SK-N-SH (cell line): ENCODE results near the gene TMEM54. TPM values are rescaled to one million over a fixed set of nuclear protein-coding genes. Genes with fewer than 3 reads are reported as not detected.

Source experiments
- CTCF ChIA-PET: fragments of 300-600, 350-600 bp; formaldehyde crosslinking; extraction: SDS; loops from one replicate; lab custom pipeline; 2021; lab: Yijun Ruan, JAX
- POLR2A ChIA-PET: fragments of 350-600 bp; sonication (Branson Sonifier 250); formaldehyde crosslinking; extraction: SDS; loops from one replicate; lab custom pipeline; 2020; ENCODE audit warnings: antibody characterized with exemption, inconsistent platforms; lab: Yijun Ruan, JAX
- DNase-seq: peaks from one replicate; pipeline ENCODE4 v3.0.0; 2012
- H2AFZ ChIP-seq: fragments of 200-600 bp; sonication (generic); 2 replicates; pipeline ENCODE4 v1.8.1; 2016; ENCODE audit warnings: antibody characterized with exemption, mild to moderate bottlenecking, low read depth
- H3F3A ChIP-seq: fragments of 200-600 bp; sonication (generic); replicated peaks from 2 replicates; pipeline ENCODE3; 2016; ENCODE audit warnings: antibody characterized with exemption, mild to moderate bottlenecking; ENCODE audit not compliant: insufficient read depth
- H3K27ac ChIP-seq, 2 experiments: fragments of 200-500 bp in 1 of 2; fragments of 200-600 bp in 1 of 2; sonication (Bioruptor generic) in 1 of 2; sonication (generic), shearing (Covaris generic) in 1 of 2; 2 replicates each; pipeline versions ENCODE4 v1.5.1 to v1.6.1; 2014 to 2016; ENCODE audit warnings: low read depth in 2 of 2, inconsistent platforms in 1 of 2, low read length in 1 of 2, mild to moderate bottlenecking in 1 of 2, mixed read lengths in 1 of 2
- H3K27me3 ChIP-seq: fragments of 200-600 bp; sonication (generic), shearing (Covaris generic); 2 replicates; pipeline ENCODE4 v1.6.1; 2016; ENCODE audit warnings: mixed run types; ENCODE audit not compliant: insufficient read depth
- H3K36me3 ChIP-seq, 2 experiments: fragments of 200-500 bp in 1 of 2; fragments of 200-600 bp in 1 of 2; sonication (Bioruptor generic) in 1 of 2; sonication (generic) in 1 of 2; replicated peaks in 1 of 2; 2 replicates each; pipeline versions ENCODE3 to v1.5.1; 2014 to 2016; ENCODE audit warnings: low read length in 1 of 2, mild to moderate bottlenecking in 1 of 2; ENCODE audit not compliant: insufficient read depth in 2 of 2, control insufficient read depth in 1 of 2
- H3K4me1 ChIP-seq, 2 experiments: fragments of 200-500 bp in 1 of 2; fragments of 200-600 bp in 1 of 2; sonication (Bioruptor generic) in 1 of 2; sonication (generic), shearing (Covaris generic) in 1 of 2; 2 replicates each; pipeline versions ENCODE4 v1.5.1 to v1.6.1; 2014 to 2016; ENCODE audit warnings: low read depth in 1 of 2, low read length in 1 of 2, mixed run types in 1 of 2; ENCODE audit not compliant: insufficient read depth in 2 of 2, control insufficient read depth in 1 of 2
- H3K4me2 ChIP-seq: fragments of 200-600 bp; sonication (generic), shearing (Covaris generic); 2 replicates; pipeline ENCODE4 v1.6.1; 2017; ENCODE audit warnings: mixed run types
- H3K4me3 ChIP-seq, 2 experiments: fragments of 200-500 bp in 1 of 2; fragments of 200-600 bp in 1 of 2; sonication (Bioruptor generic) in 1 of 2; sonication (generic), shearing (Covaris generic) in 1 of 2; 2 replicates each; pipeline versions ENCODE4 v1.5.1 to v1.8.1; 2014 to 2016; ENCODE audit warnings: low read depth in 2 of 2, inconsistent platforms in 1 of 2, low read length in 1 of 2, mild to moderate bottlenecking in 1 of 2, mixed read lengths in 1 of 2, moderate library complexity in 1 of 2
- H3K79me2 ChIP-seq: fragments of 200-600 bp; sonication (generic); 2 replicates; pipeline ENCODE4 v1.8.1; 2017; ENCODE audit warnings: mild to moderate bottlenecking; ENCODE audit not compliant: insufficient read depth
- H3K9ac ChIP-seq: fragments of 200-600 bp; sonication (generic); 2 replicates; pipeline ENCODE4 v1.6.1; 2017; ENCODE audit warnings: mixed run types
- H3K9me2 ChIP-seq: fragments of 200-600 bp; sonication (generic); 2 replicates; pipeline ENCODE4 v1.6.1; 2017; ENCODE audit warnings: mixed run types
- H3K9me3 ChIP-seq: fragments of 200-600 bp; sonication (generic); 2 replicates; pipeline ENCODE4 v1.6.1; 2017; ENCODE audit warnings: mixed run types, mild to moderate bottlenecking, moderate library complexity
- H4K20me1 ChIP-seq: fragments of 200-600 bp; sonication (generic); 2 replicates; pipeline ENCODE4 v1.6.1; 2017; ENCODE audit warnings: mild to moderate bottlenecking, mixed run types; ENCODE audit not compliant: insufficient read depth
- ELF1 ChIP-seq: IDR thresholded peaks from 2 replicates; pipeline ENCODE4 v1.4.0; 2012
- EP300 ChIP-seq, 2 experiments: IDR thresholded peaks; 2 replicates each; pipeline versions ENCODE4 v1.4.0 to v1.6.1; 2012; ENCODE audit warnings: borderline replicate concordance in 1 of 2, low read depth in 1 of 2, low read length in 1 of 2
- FOSL2 ChIP-seq: IDR thresholded peaks from 2 replicates; pipeline ENCODE4 v1.4.0; 2012; ENCODE audit warnings: low read depth, mild to moderate bottlenecking, moderate library complexity, borderline replicate concordance
- FOXM1 ChIP-seq: IDR thresholded peaks from 2 replicates; pipeline ENCODE4 v1.4.0; 2012; ENCODE audit warnings: low read depth, mild to moderate bottlenecking
- JUND ChIP-seq: IDR thresholded peaks from 2 replicates; pipeline ENCODE4 v1.4.0; 2012
- MEF2A ChIP-seq: IDR thresholded peaks from 2 replicates; pipeline ENCODE4 v1.4.0; 2012; ENCODE audit warnings: low read depth, borderline replicate concordance
- MXI1 ChIP-seq: IDR thresholded peaks from 2 replicates; pipeline ENCODE4 v1.6.1; 2012; ENCODE audit warnings: mild to moderate bottlenecking, low read depth, low read length, improper control_type of control experiment
- POLR2AphosphoS5 ChIP-seq: IDR thresholded peaks from 2 replicates; pipeline ENCODE4 v1.6.1; 2012; ENCODE audit warnings: low read depth, low read length
- RAD21 ChIP-seq: IDR thresholded peaks from 2 replicates; pipeline ENCODE4 v1.6.1; 2012; ENCODE audit warnings: mild to moderate bottlenecking, low read length
- RCOR1 ChIP-seq: fragments of 150-350 bp; IDR thresholded peaks from 2 replicates; pipeline ENCODE4 v1.6.1; 2017; ENCODE audit warnings: antibody characterized with exemption, low read length
- SMC3 ChIP-seq: IDR thresholded peaks from 2 replicates; pipeline ENCODE4 v1.6.1; 2012; ENCODE audit warnings: low read depth, low read length, improper control_type of control experiment
- TAF1 ChIP-seq: IDR thresholded peaks from 2 replicates; pipeline ENCODE4 v1.6.1; 2012; ENCODE audit warnings: low read depth, mild to moderate bottlenecking, low read length, moderate library complexity, borderline replicate concordance
- TCF12 ChIP-seq: IDR thresholded peaks from 2 replicates; pipeline ENCODE4 v1.4.0; 2012
- TEAD4 ChIP-seq: IDR thresholded peaks from 2 replicates; pipeline ENCODE4 v1.4.0; 2012; ENCODE audit warnings: mild to moderate bottlenecking, borderline replicate concordance; ENCODE audit not compliant: insufficient read depth
- WGBS: methylation state at CpG from one replicate; pipeline ENCODE4 v1.1.6; 2017; ENCODE audit warnings: low lambda C conversion rate; 5-methylcytosine and 5-hydroxymethylcytosine counted together
- polyA plus RNA-seq, 3 experiments: library from polyadenylated mRNA; depleted of rRNA; stranded (reverse); fragments of >200 nt; gene quantifications; 2 replicates each; pipeline ENCODE4 v1.2.3, GENCODE V29; 2012
- TF ChIP-seq, protein P1 (sequence below): IDR thresholded peaks from 2 replicates; pipeline ENCODE4 v1.6.1; 2012; ENCODE audit warnings: mild to moderate bottlenecking, low read depth, low read length, moderate library complexity
- TF ChIP-seq, protein P2 (sequence below): IDR thresholded peaks from 2 replicates; pipeline ENCODE4 v1.4.0; 2012; ENCODE audit warnings: low read depth, borderline replicate concordance

Gene TMEM54
- polyA plus RNA-seq, 1 of the 3 experiments (the other 2 are of a cell fraction): 66.6 TPM

DNA sequence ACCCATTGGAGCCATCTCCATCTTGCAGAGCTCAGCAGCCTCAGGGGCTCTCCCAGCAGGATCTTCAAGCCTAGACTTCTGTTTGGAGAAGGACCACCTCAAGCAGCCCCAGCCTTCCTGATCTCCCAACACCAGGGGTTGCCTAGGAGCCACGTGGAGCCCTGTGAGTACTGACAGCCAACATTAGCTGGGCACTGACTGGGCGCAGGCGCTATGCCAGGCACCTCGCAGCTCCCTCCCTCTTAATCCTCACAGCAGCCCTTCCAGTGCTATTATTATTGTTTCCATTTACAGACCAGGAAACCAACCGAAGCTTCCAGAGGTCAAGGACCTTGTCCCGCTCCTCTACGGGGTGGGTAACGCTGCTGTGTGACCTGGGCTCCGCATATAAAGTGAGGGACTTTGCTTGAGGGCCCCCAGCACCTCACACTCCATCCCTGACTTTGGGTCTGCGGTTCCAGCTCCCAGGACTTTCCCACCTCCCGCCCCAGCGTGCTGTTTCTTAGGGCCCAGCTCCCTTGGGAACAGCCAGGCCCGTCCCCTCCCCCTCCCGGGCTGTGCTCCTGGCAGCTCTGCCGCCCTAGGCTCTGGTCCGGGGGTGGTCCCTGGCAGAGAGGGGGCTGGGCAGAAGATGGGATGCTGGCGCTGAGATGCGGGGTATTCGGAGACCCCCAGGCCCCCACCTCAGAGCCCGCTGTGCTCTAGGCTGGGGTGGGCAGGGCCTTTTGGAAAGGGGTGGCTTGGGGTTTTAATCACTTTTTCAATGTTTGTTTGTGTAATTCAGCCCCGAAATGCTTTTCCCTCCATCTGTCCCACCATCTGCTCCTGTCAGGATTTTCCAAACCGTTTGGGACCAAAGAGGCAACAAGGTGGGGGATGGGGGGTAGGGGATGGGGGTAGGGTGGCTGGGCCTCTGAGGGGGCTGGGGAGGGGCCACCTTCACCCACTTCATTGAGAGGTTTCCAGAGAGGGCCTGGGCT lies 19.0 kb downstream of the TMEM54 start:
- WGBS: 61% methylated on average over 18 of the region's 22 CpGs
- Histone ChIP-seq H3K4me1 (peaks cover 0 to 16% of the 10 kb centered on the region in 2 experiments; a peak in 1 of 4 replicates), H3K27me3 (no peaks in the 10 kb centered on the region; the same call in 1 of the 2 replicates), H4K20me1 (0 out of 2 replicates have a peak, but pooled peaks cover 4% of the 10 kb centered on the region), H3K27ac (no peak overlapping the region), H3K9me3 (no peaks in the 10 kb centered on the region), H3K9ac (no peak overlapping the region), H3K4me3 (no peak overlapping the region), H3K9me2 (no peaks in the 10 kb centered on the region), H3F3A (no peaks in the 10 kb centered on the region), H3K36me3 (no peaks in the 10 kb centered on the region), H3K4me2 (no peak overlapping the region), H2AFZ (no peak overlapping the region), H3K79me2 (no peaks in the 10 kb centered on the region)
- CTCF ChIA-PET: interaction anchor here (1.0 to 2.9 kb wide), 4 partner anchors 10 to 204 kb away, joined by 4 to 15 read pairs (median 10); no protein-coding TSS in a partner anchor
- POLR2A ChIA-PET: no interaction called here
- DNase-seq: peak; percentile 53
- TF ChIP-seq FOSL2 (no peak), SMC3 (no peak), EP300 (IDR thresholded peaks at IDR 0.05; ENCODE audit: borderline replicate concordance in 1 of 2, low read depth in 1 of 2, low read length in 1 of 2) (no peak), MEF2A (no peak)
- TF ChIP-seq, protein P1, sequence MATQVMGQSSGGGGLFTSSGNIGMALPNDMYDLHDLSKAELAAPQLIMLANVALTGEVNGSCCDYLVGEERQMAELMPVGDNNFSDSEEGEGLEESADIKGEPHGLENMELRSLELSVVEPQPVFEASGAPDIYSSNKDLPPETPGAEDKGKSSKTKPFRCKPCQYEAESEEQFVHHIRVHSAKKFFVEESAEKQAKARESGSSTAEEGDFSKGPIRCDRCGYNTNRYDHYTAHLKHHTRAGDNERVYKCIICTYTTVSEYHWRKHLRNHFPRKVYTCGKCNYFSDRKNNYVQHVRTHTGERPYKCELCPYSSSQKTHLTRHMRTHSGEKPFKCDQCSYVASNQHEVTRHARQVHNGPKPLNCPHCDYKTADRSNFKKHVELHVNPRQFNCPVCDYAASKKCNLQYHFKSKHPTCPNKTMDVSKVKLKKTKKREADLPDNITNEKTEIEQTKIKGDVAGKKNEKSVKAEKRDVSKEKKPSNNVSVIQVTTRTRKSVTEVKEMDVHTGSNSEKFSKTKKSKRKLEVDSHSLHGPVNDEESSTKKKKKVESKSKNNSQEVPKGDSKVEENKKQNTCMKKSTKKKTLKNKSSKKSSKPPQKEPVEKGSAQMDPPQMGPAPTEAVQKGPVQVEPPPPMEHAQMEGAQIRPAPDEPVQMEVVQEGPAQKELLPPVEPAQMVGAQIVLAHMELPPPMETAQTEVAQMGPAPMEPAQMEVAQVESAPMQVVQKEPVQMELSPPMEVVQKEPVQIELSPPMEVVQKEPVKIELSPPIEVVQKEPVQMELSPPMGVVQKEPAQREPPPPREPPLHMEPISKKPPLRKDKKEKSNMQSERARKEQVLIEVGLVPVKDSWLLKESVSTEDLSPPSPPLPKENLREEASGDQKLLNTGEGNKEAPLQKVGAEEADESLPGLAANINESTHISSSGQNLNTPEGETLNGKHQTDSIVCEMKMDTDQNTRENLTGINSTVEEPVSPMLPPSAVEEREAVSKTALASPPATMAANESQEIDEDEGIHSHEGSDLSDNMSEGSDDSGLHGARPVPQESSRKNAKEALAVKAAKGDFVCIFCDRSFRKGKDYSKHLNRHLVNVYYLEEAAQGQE: no peak

DNA sequence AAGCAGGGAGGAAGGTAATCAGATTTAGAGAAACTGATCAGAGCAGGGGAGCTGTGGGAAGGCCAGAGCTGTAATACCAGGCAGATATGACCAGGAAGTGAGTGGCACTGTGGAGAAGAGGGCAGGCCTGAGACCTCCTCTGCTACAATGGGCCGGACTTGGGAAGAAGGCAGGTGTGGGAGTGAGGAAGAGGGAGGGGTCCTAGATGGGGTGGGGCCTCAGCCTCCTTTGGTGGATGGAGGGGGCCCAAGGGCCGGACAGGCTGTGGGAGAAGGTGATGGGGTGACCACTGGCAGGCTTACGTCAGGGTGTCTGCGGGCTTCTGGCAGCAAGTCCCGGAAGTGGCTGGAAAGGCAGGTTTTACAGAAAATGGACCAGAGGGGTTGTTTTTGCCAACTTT lies 19.9 kb downstream of the TMEM54 start:
- H3K9me3 ChIP-seq: no peaks in the 10 kb centered on the region
- H2AFZ ChIP-seq: no peak overlapping the region
- H4K20me1 ChIP-seq: no peaks in the 10 kb centered on the region
- POLR2A ChIA-PET: no interaction called here
- H3K27me3 ChIP-seq: no peaks in the 10 kb centered on the region
- H3K4me1 ChIP-seq: peaks cover 0 to 17% of the 10 kb centered on the region in 2 experiments; a peak in 1 of 4 replicates
- H3K9ac ChIP-seq: no peak overlapping the region
- H3F3A ChIP-seq: no peaks in the 10 kb centered on the region
- TF ChIP-seq TCF12: no peak
- no peak for TF ChIP-seq MXI1
- no peak for TF ChIP-seq FOXM1
- TF ChIP-seq, protein P1: no peak
- no peak for TF ChIP-seq TEAD4
- no peak for TF ChIP-seq TAF1
- no peak for TF ChIP-seq POLR2AphosphoS5
- TF ChIP-seq ELF1: no peak
- no peak for TF ChIP-seq RAD21
- TF ChIP-seq, protein P2, sequence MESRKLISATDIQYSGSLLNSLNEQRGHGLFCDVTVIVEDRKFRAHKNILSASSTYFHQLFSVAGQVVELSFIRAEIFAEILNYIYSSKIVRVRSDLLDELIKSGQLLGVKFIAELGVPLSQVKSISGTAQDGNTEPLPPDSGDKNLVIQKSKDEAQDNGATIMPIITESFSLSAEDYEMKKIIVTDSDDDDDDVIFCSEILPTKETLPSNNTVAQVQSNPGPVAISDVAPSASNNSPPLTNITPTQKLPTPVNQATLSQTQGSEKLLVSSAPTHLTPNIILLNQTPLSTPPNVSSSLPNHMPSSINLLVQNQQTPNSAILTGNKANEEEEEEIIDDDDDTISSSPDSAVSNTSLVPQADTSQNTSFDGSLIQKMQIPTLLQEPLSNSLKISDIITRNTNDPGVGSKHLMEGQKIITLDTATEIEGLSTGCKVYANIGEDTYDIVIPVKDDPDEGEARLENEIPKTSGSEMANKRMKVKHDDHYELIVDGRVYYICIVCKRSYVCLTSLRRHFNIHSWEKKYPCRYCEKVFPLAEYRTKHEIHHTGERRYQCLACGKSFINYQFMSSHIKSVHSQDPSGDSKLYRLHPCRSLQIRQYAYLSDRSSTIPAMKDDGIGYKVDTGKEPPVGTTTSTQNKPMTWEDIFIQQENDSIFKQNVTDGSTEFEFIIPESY: no peak
- TF ChIP-seq RCOR1: no peak
- TF ChIP-seq JUND: no peak
- no peaks in the 10 kb centered on the region for H3K9me2 ChIP-seq
- H3K4me3 ChIP-seq: no peak overlapping the region
- 94% methylated on average over 5 of the region's 5 CpGs for WGBS
- CTCF ChIA-PET: interaction anchor here (1.9 to 2.9 kb wide), 3 partner anchors 9 to 205 kb away, joined by 7 to 15 read pairs (median 13); no protein-coding TSS in a partner anchor
- no peak overlapping the region for H3K4me2 ChIP-seq
- no peaks in the 10 kb centered on the region for H3K36me3 ChIP-seq
- no peak for DNase-seq
- no peak overlapping the region for H3K27ac ChIP-seq
- no peaks in the 10 kb centered on the region for H3K79me2 ChIP-seq
